Endodermal cell (in vitro differentiated cells): ENCODE results near the gene PITPNC1. TPM values are rescaled to one million over a fixed set of nuclear protein-coding genes. Genes with fewer than 3 reads are reported as not detected.
A peak's percentile ranks its signal among the peaks of the same experiment; 100 is the strongest.

ENCODE experiments used
- DNase-seq: peaks from one replicate; pipeline ENCODE4 v3.0.0-alpha.2; 2017
- H3K27ac ChIP-seq: 2 replicates; pipeline ENCODE4 v1.5.1; 2013; ENCODE audit warnings: mild to moderate bottlenecking, low read depth, low read length, moderate library complexity
- H3K27me3 ChIP-seq: 2 replicates; pipeline ENCODE4 v1.6.1; 2013; ENCODE audit warnings: mild to moderate bottlenecking, low read length, moderate library complexity; ENCODE audit not compliant: insufficient read depth, control insufficient read depth, poor library complexity, severe bottlenecking
- H3K36me3 ChIP-seq: 2 replicates; pipeline ENCODE4 v1.7.0; 2013; ENCODE audit warnings: mild to moderate bottlenecking, low read length, moderate library complexity; ENCODE audit not compliant: control insufficient read depth, insufficient read depth
- H3K4me1 ChIP-seq: one replicate; pipeline ENCODE4 v1.7.0; 2013; ENCODE audit warnings: low read length; ENCODE audit not compliant: control insufficient read depth, insufficient read depth
- H3K4me3 ChIP-seq: 2 replicates; pipeline ENCODE4 v1.5.1; 2013; ENCODE audit warnings: mild to moderate bottlenecking, low read length, moderate library complexity
- H3K9ac ChIP-seq: 2 replicates; pipeline ENCODE4 v1.6.1; 2013; ENCODE audit warnings: mild to moderate bottlenecking, low read length, moderate library complexity; ENCODE audit not compliant: poor library complexity, severe bottlenecking; ENCODE audit errors: extremely low read depth
- H3K9me3 ChIP-seq: 2 replicates; pipeline ENCODE4 v1.6.1; 2013; ENCODE audit warnings: mild to moderate bottlenecking, low read length, moderate library complexity; ENCODE audit not compliant: control insufficient read depth
- H3K27ac Mint-ChIP-seq: 2 replicates; pipeline ENCODE4 v1.8.0; 2020; ENCODE audit warnings: mixed read lengths
- H3K27me3 Mint-ChIP-seq: 2 replicates; pipeline ENCODE4 v1.8.0; 2021; ENCODE audit warnings: mild to moderate bottlenecking, mixed read lengths; ENCODE audit not compliant: insufficient read depth
- H3K36me3 Mint-ChIP-seq: 2 replicates; pipeline ENCODE4 v1.8.0; 2020; ENCODE audit warnings: low read depth, mixed read lengths
- H3K4me1 Mint-ChIP-seq: 2 replicates; pipeline ENCODE4 v1.8.0; 2020; ENCODE audit warnings: mixed read lengths
- H3K4me3 Mint-ChIP-seq: 2 replicates; pipeline ENCODE4 v1.8.0; 2020; ENCODE audit warnings: mild to moderate bottlenecking, moderate library complexity, mixed read lengths
- H3K9me3 Mint-ChIP-seq: 2 replicates; pipeline ENCODE4 v1.8.0; 2020; ENCODE audit warnings: mild to moderate bottlenecking, mixed read lengths
- WGBS, 2 experiments: methylation state at CpG; one replicate each; pipeline versions ENCODE4 v1.1.5 to v1.1.7; 2013; ENCODE audit warnings: missing lambda C conversion rate in 2 of 2, mixed read lengths in 1 of 2; ENCODE audit not compliant: insufficient coverage in 1 of 2, insufficient read length in 1 of 2; 5-methylcytosine and 5-hydroxymethylcytosine counted together
- total RNA-seq, 2 donors: library from RNA; stranded (reverse); fragmentation: NEBNext Ultra II Directional in 1 of 2; extraction: Animal tissue kit (Norgen Biotek cat#: 25700) in 1 of 2; gene quantifications; 2 replicates in 1 of 2; 3 replicates in 1 of 2; pipeline ENCODE4 v1.2.1, GENCODE V29; 2021
- TF ChIP-seq, protein P1 (sequence below): fragments of 200-600 bp; sonication (generic); conservative IDR thresholded peaks from 2 replicates; pipeline ENCODE4 v1.5.0; 2021; ENCODE audit warnings: antibody characterized with exemption, mild to moderate bottlenecking

Gene PITPNC1
- total RNA-seq, 2 donors from 2014 or later = 28.9 to 36.4 TPM

DNA sequence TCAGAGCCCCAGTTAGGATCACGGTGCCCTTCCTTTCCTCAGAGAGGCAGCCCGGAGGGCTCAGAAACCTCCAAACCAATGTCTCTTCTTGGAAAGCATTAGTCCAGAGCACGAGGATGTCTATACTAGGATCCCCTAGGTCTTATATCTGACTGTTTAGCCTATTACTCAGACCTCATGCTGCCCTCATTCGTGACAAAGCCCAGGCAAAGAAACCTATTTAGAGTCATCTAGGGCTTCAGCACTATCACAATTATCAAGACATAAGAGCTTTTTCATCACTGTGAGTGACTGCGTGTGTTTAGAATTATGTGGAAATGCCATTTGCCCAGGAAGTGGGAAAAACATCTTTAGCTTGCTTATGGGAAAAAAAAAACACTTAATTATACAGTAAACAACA, 180.8 kb downstream of the PITPNC1 start:
- TF ChIP-seq, protein P1, sequence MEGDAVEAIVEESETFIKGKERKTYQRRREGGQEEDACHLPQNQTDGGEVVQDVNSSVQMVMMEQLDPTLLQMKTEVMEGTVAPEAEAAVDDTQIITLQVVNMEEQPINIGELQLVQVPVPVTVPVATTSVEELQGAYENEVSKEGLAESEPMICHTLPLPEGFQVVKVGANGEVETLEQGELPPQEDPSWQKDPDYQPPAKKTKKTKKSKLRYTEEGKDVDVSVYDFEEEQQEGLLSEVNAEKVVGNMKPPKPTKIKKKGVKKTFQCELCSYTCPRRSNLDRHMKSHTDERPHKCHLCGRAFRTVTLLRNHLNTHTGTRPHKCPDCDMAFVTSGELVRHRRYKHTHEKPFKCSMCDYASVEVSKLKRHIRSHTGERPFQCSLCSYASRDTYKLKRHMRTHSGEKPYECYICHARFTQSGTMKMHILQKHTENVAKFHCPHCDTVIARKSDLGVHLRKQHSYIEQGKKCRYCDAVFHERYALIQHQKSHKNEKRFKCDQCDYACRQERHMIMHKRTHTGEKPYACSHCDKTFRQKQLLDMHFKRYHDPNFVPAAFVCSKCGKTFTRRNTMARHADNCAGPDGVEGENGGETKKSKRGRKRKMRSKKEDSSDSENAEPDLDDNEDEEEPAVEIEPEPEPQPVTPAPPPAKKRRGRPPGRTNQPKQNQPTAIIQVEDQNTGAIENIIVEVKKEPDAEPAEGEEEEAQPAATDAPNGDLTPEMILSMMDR = no peak
- peaks cover 16% of the 10 kb centered on the region for H3K4me1 Mint-ChIP-seq
- no peak overlapping the region for H3K4me3 Mint-ChIP-seq
- H3K27me3 Mint-ChIP-seq = no peaks in the 10 kb centered on the region
- Histone ChIP-seq H3K27ac (no peak overlapping the region), H3K36me3 (peaks cover 5% of the 10 kb centered on the region), H3K4me3 (no peak overlapping the region), H3K9me3 (no peaks in the 10 kb centered on the region), H3K27me3 (no peaks in the 10 kb centered on the region), H3K9ac (no peak overlapping the region), H3K4me1 (no peaks in the 10 kb centered on the region)
- peaks cover 31% of the 10 kb centered on the region for H3K36me3 Mint-ChIP-seq
- WGBS, 2 experiments = 89 to 93% methylated on average over 3 to 5 of the region's 5 CpGs
- H3K9me3 Mint-ChIP-seq = peaks cover 5% of the 10 kb centered on the region
- peak overlapping the region; percentile 4 for H3K27ac Mint-ChIP-seq
- peak; percentile 39 for DNase-seq

DNA sequence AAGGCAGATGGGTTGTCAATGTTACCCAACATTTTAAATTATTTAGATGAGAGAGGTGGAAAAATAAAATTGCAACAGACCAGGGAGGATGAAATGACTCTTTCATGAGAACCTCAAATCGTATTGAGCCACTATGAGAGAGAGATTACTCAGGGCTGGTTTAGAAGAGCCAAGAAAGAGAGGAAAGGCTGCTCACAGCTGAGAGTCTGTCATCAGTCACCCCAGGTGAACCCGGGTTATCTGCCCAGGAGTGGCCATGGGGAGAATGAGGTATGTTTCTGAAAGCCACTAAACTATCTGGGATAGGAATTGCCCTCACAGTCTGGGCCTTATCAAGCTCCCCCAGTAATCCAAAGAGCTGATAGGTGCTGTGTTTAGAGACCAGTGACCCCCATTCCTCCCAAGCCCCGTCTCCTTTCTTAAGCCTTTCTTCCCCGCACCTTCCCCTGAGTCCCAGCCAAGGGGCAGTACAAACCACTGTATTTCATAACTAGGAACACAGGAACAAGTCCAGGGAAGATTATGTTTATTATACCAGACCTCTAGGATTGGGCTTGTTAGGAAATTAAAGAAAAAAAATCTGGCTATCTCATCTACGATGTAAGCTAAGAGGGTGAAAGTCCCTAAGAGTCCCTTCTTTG, 181.8 kb downstream of the PITPNC1 start:
- Mint-ChIP-seq H3K27ac (no peak overlapping the region), H3K9me3 (peaks cover 8% of the 10 kb centered on the region)
- H3K27ac ChIP-seq = no peak overlapping the region

DNA sequence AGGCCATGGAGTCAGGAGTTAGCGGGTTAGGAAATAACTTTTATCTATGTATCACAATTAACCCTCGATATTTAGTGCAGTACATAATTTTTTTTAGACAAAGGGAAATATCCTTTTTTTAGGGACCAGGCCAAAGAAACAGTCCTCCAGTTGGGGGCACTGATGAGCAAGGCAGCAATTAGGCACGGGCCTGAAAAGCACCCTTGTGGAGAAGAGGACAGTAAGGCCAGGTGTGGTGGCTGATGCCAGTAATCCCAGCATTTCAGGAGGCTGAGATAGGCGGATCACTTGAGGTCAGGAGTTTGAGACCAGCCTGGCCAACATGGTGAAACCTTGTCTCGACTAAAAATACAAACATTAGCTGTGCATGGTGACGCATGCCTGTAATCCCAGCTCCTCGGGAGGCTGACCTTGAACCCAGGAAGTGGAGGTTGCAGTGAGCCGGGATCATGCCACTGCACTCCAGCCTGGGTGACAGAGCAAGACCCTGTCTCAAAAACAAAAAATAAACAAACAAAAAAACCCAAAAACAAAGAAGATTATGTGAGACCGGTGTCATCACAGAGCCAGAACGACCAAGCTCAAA, 182.4 kb downstream of the PITPNC1 start:
- Histone ChIP-seq H3K4me1 (no peaks in the 10 kb centered on the region), H3K27ac (no peak overlapping the region), H3K4me3 (no peak overlapping the region), H3K9ac (no peak overlapping the region), H3K27me3 (no peaks in the 10 kb centered on the region), H3K36me3 (peaks cover 5% of the 10 kb centered on the region), H3K9me3 (peaks cover 4% of the 10 kb centered on the region)
- Mint-ChIP-seq H3K9me3 (peaks cover 13% of the 10 kb centered on the region), H3K4me1 (peaks cover 16% of the 10 kb centered on the region), H3K4me3 (no peak overlapping the region), H3K27ac (no peak overlapping the region), H3K36me3 (peaks cover 36% of the 10 kb centered on the region), H3K27me3 (no peaks in the 10 kb centered on the region)
- 86 to 93% methylated on average over 7 to 10 of the region's 10 CpGs for WGBS, 2 experiments
- TF ChIP-seq, protein P1 = peak; percentile 79
- peak; percentile 83 for DNase-seq

More for the DNA sequence above, 181.8 kb downstream of the PITPNC1 start:
- Histone ChIP-seq H3K9me3 (no peaks in the 10 kb centered on the region), H3K9ac (no peak overlapping the region), H3K36me3 (peaks cover 5% of the 10 kb centered on the region), H3K4me3 (no peak overlapping the region), H3K4me1 (no peaks in the 10 kb centered on the region), H3K27me3 (no peaks in the 10 kb centered on the region)
- peaks cover 35% of the 10 kb centered on the region for H3K36me3 Mint-ChIP-seq
- H3K4me3 Mint-ChIP-seq = no peak overlapping the region
- WGBS, 2 experiments = 90 to 96% methylated on average over 3 to 5 of the region's 5 CpGs
- H3K4me1 Mint-ChIP-seq = peaks cover 16% of the 10 kb centered on the region
- TF ChIP-seq, protein P1 = no peak
- DNase-seq = peak; percentile 54
- no peaks in the 10 kb centered on the region for H3K27me3 Mint-ChIP-seq
